Measurements from ENCODE around the gene KSR1. TPM values are rescaled to one million over a fixed set of nuclear protein-coding genes. Genes with fewer than 3 reads are reported as not detected.
A peak's percentile ranks its signal among the peaks of the same experiment; 100 is the strongest.

Gene KSR1
- total and polyA plus RNA-seq, 9 of the 15 experiments (the other 6 are each of a cell fraction or from before 2014, with no cell fraction given), result 1.4 to 51.7 (median 18.4) TPM

GRCh38 chr17:27523712-27524111, 67.5 kb downstream of the KSR1 start:
- Histone ChIP-seq H3K4me1 (replicated peaks in 1 of 2; ENCODE audit: control insufficient read depth in 2 of 2, insufficient read depth in 2 of 2, low read length in 2 of 2) (peaks cover 22 to 65% of the 10 kb centered on the region in 2 experiments), H3K4me3 (no peak overlapping the region), H2AFZ (ENCODE audit: low read depth, low read length) (no peak overlapping the region), H3K27ac (ENCODE audit: extremely low read depth, low read depth, low read length) (no peak overlapping the region), H4K20me1 (replicated peaks; ENCODE audit: control insufficient read depth, insufficient read depth, low read length) (peaks cover 2% of the 10 kb centered on the region; the same call in 1 of the 2 replicates), H3K27me3 (ENCODE audit: control insufficient read depth in 2 of 2, insufficient read depth in 2 of 2, low read length in 2 of 2) (no peaks in the 10 kb centered on the region), H3K4me2 (ENCODE audit: insufficient read depth, low read length) (no peak overlapping the region), H3K36me3 (ENCODE audit: control insufficient read depth, insufficient read depth, low read length) (no peaks in the 10 kb centered on the region), H3K9ac (ENCODE audit: insufficient read depth in 1 of 2, low read depth in 2 of 2, low read length in 2 of 2) (no peak overlapping the region), H3K9me3 (replicated peaks; ENCODE audit: control insufficient read depth, insufficient read depth, low read depth, low read length) (no peaks in the 10 kb centered on the region), H3K79me2 (ENCODE audit: control insufficient read depth, insufficient read depth, low read length) (peaks cover 75% of the 10 kb centered on the region), H3K9me1 (ENCODE audit: control insufficient read depth, insufficient read depth, low read length) (no peaks in the 10 kb centered on the region)
- ATAC-seq, result no peak
- no TSS peak for BruUV-seq (replicated peaks)
- TF ChIP-seq RBM25 (IDR thresholded peaks at IDR 0.05; ENCODE audit: low read depth, low read length, severe bottlenecking) (peak; percentile 57), CLOCK (CRISPR knock-in tag; IDR thresholded peaks at IDR 0.05; ENCODE audit: borderline replicate concordance) (no peak)
- DNase-seq (ENCODE audit: extremely low read depth in 1 of 4, low spot score in 3 of 4), result no peak
- 42% methylated on average over 1 of the region's 1 CpG for WGBS (ENCODE audit: insufficient coverage, low coverage, missing lambda C conversion rate)
- ChIA-PET CTCF (ENCODE audit: low intra/inter-chr PET ratio) (no interaction called here), POLR2A (interaction anchor here (0.5 to 1.4 kb wide), 8 partner anchors 12 to 374 kb away, joined by 3 to 6 read pairs (median 3); no protein-coding TSS in a partner anchor)
- FAIRE-seq, result no peak
- intact Hi-C loops (cut with micrococcal nuclease) (no loop called here), in situ Hi-C loops (cut with MboI) (no loop called here)

- intact Hi-C loops (cut with micrococcal nuclease), result no loop called here
- ATAC-seq, result no peak
- Histone ChIP-seq H2AFZ (ENCODE audit: low read depth, low read length) (no peak overlapping the region), H3K9me1 (ENCODE audit: control insufficient read depth, insufficient read depth, low read length) (no peaks in the 10 kb centered on the region), H3K4me2 (ENCODE audit: insufficient read depth, low read length) (no peak overlapping the region), H3K36me3 (ENCODE audit: control insufficient read depth, insufficient read depth, low read length) (no peaks in the 10 kb centered on the region), H3K9me3 (replicated peaks; ENCODE audit: control insufficient read depth, insufficient read depth, low read depth, low read length) (no peaks in the 10 kb centered on the region), H3K4me1 (replicated peaks in 1 of 2; ENCODE audit: control insufficient read depth in 2 of 2, insufficient read depth in 2 of 2, low read length in 2 of 2) (peaks cover 23 to 66% of the 10 kb centered on the region in 2 experiments), H3K4me3 (no peak overlapping the region), H4K20me1 (replicated peaks; ENCODE audit: control insufficient read depth, insufficient read depth, low read length) (no peaks in the 10 kb centered on the region; the same call in 1 of the 2 replicates), H3K9ac (ENCODE audit: insufficient read depth in 1 of 2, low read depth in 2 of 2, low read length in 2 of 2) (no peak overlapping the region), H3K79me2 (ENCODE audit: control insufficient read depth, insufficient read depth, low read length) (peaks cover 75% of the 10 kb centered on the region), H3K27ac (ENCODE audit: extremely low read depth, low read depth, low read length) (no peak overlapping the region), H3K27me3 (ENCODE audit: control insufficient read depth in 2 of 2, insufficient read depth in 2 of 2, low read length in 2 of 2) (no peaks in the 10 kb centered on the region)
- 51% methylated on average over 2 of the region's 2 CpGs for WGBS (ENCODE audit: insufficient coverage, low coverage, missing lambda C conversion rate)
- ChIA-PET POLR2A (interaction anchor here (0.6 to 1.3 kb wide), 4 partner anchors 11 to 50 kb away, joined by 3 to 6 read pairs (median 4); no protein-coding TSS in a partner anchor), CTCF (ENCODE audit: low intra/inter-chr PET ratio) (no interaction called here)
- BruUV-seq (replicated peaks), result no TSS peak
- no peak for DNase-seq (ENCODE audit: extremely low read depth in 1 of 4, low spot score in 3 of 4)
- FAIRE-seq, result no peak
- in situ Hi-C loops (cut with MboI), result no loop called here
- TF ChIP-seq RAD51 (IDR thresholded peaks at IDR 0.05; ENCODE audit: borderline replicate concordance, low read depth), result no peak
- TF ChIP-seq NR4A1 (CRISPR knock-in tag; IDR thresholded peaks at IDR 0.05), result no peak
- TF ChIP-seq NR4A1 (tag; IDR thresholded peaks at IDR 0.05), result no peak
Measured at GRCh38 chr17:27524594-27524993, 68.3 kb downstream of the KSR1 start.
